SW480 (cell line): Measurements from ENCODE around the gene GAL3ST3.
"Not testable (repeated sequence)": the region's sequence is repeated elsewhere in the genome, so short reads cannot be mapped to it uniquely, and the experiment has no call there.

Experiments used
- DNase-seq: peaks from one replicate; pipeline ENCODE4 v3.0.0-alpha.2; 2016; ENCODE audit warnings: low spot score

The GAL3ST3 gene, protein sequence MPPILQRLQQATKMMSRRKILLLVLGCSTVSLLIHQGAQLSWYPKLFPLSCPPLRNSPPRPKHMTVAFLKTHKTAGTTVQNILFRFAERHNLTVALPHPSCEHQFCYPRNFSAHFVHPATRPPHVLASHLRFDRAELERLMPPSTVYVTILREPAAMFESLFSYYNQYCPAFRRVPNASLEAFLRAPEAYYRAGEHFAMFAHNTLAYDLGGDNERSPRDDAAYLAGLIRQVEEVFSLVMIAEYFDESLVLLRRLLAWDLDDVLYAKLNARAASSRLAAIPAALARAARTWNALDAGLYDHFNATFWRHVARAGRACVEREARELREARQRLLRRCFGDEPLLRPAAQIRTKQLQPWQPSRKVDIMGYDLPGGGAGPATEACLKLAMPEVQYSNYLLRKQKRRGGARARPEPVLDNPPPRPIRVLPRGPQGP

DNA sequence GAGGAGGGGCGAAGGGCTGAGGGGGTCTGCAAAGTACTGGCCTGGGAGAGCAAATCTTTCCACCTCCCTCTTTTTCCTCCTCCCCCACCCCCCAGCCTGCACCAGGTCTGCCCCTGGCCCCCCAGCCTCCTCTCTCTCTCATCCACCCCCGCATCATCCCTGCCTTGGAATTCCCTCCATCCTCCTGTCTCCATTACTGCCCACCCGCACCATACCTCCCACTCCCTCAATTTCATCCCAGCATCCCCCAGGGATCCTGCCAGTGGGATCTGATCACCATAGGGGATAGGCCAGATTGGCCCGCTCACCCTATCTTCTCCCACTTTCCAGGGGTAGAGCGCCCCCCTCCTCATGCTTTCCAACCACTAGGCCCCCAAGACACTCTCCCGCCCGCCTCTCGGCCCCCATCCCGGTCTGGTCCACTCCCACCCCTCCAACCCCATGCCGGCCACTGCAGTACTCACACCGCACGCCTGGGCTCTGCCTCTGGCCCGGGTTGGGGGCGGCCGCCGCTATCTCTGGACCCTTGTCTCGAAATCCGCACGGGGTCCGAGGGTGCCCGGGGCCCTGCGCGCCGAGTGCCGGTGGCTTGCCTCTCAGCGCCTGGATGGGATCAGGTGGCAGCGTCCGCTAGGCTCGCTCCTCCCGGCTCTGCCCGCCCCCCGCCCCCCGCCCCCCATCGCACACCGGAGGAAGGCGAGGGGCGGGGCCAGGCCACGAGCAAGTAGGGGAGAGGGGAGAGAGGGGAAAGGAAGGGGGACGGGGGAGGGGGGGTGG, at the start of gene GAL3ST3:
TSS of gene GAL3ST3 (minus strand) at position 615 of the 777 bp plus-strand sequence. CDS start 3,746 bp downstream, outside the sequence.
- no peak for DNase-seq

DNA sequence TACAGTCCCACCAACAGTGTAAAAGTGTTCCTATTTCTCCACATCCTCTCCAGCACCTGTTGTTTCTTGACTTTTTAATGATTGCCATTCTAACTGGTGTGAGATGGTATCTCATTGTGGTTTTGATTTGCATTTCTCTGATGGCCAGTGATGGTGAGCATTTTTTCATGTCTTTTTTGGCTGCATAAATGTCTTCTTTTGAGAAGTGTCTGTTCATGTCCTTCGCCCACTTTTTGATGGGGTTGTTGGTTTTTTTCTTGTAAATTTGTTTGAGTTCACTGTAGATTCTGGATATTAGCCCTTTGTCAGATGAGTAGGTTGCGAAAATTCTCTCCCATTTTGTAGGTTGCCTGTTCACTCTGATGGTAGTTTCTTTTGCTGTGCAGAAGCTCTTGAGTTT, 43.2 kb upstream of the GAL3ST3 start:
- DNase-seq = not testable (repeated sequence)

DNA sequence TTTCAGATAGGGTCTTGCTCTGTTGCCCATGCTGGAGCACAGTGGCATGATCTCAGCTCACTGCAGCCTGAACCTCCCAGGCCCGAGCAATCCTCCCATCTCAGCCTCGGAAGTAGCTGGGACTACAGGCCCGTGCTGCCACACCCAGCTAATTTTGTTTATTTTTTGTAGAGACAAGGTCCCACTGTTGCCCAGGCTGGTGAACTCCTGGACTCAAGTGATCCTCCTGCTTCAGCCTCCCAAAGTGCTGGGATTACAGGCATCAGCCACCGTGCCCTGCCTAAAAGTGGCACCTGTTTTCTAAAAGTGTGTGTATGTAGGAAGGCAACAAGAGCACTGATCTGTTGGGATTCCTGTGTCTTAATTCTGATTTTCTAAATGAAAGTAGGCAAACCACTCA, 41.3 kb upstream of the GAL3ST3 start:
- no peak for DNase-seq

DNA sequence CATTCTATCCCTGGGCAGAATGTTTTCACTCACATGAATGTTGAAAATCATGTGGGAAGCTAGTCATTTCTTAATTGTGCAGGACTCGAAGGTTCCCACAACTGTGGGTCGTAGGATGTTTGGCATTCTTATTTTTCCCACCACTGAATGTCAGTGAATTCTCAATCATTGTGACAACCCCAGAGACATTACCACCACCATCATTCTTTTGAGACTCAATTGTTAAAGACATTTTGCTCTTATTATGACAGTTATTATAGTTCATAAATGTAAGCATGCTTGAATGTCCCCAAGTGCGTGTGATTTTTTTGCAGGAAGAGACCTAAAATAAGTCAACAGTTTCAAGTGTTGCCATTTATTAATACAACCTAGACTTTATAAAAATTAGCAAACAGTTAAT, 40.1 kb upstream of the GAL3ST3 start:
- DNase-seq = no peak

DNA sequence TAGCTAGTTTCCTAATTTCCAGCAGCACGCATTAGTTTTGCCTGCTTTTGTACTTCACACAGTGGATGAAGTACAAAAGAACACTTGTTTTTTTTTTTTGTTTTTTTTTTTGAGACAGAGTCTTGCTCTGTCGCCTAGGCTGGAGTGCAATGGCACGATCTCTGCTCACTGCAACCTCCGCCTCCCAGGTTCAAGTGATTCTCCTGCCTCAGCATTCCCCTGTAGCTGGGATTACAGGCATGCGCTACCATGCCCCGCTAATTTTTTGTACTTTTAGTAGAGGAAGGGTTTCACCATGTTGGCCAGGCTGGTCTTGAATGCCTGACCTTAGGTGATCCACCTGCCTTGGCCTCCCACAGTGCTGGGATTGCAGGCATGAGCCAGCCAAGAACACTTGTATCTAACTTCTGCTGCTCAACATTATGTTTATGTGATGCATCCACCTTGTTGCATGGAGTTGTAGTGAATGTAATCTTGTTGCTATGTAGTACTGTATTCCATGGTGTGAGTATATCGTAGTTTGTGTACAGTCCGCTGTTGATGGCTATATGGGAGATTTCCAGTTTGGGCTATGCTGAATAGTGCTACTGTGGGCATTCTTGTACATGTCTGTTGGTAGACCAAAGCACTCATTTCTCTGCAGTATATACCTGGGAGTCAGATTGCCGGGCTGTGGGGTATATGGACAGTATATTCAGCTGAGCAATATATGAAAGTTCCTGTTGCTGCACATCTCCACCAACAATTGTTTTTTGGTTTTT, 38.4 kb upstream of the GAL3ST3 start:
- DNase-seq = no peak

DNA sequence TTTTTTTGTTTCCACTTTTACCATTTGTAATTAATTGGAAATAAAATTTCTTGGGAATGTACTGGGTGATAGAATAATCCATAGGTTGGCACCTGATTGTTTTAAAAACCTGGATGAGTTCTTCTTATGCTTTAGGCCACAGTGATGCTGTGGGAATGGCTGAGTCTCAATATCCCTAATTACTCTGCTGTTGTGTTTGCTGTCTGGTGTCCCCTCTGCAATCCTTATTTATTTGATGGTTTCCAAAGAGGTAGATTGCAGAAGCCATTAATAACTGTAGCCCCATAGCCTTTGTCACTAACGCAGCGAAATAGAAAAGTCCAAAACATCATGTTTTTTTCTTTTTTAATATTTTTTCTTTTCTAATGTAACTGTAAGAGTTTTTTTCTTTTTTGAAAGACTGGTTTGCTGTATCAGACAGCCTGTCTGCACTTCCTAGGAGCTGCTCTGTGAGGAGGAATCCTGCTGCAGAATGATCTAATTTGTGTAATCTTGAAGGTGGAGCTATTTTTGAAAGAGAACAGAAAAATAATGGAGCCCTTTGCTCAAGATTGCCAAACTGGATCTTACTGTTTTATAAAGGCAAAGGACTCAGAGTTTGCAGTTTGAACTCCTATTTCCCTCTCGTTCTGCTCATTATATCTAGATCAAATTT, 36.0 kb upstream of the GAL3ST3 start:
- DNase-seq = no peak

DNA sequence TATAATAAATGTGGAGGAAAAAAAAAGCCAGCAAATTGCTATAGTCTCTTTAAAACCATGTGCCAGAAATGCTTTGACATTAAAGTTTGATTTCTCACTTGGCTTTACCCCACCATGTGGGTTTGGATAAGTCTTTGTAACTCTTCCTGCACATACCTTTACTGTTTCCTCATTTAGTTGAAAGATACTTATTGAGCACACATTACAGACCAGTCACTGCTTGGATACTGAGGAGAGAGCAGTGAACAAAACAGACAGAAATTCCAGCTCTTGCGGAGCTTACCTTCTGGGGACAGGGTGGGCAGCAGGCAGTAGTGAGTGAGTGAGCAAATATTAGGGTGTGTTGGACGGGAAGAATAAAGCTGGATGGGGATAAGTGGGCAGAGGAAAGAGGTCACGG, 34.8 kb upstream of the GAL3ST3 start:
- DNase-seq = no peak

DNA sequence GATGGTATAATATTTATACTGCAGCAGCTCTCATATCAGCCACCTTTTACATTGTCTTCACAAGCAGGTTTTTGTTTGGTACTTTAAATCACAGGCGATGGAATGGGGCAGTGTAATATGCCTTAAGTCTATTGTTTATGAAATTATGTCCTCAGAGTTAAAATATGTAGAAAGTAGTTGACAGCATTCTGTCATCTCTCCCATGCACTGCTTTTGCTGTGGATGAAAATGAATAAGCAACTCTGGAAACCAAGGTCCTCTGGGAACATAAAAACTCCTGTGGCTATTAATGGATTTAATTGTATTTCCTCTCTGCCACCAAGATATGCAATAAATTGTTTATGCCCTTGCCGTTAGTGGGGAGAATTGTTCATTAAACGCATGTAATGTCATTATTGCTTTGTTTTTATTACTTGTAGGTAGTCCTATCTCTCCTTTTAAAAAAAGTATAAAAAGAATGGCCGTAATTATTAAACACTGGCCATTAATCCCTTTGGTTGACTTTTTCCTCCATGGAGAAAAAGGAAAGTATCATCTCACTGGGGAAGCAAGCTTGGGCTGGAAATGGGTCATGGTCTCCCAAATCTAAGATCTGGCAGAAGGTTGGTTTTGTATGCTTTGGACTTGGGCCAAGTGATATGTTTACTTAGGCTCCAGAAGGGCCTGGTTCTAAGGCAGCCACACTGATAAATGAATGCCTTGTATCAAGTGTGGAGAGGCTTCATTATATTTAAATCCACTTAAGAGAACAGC, 34.2 kb upstream of the GAL3ST3 start:
- no peak for DNase-seq

DNA sequence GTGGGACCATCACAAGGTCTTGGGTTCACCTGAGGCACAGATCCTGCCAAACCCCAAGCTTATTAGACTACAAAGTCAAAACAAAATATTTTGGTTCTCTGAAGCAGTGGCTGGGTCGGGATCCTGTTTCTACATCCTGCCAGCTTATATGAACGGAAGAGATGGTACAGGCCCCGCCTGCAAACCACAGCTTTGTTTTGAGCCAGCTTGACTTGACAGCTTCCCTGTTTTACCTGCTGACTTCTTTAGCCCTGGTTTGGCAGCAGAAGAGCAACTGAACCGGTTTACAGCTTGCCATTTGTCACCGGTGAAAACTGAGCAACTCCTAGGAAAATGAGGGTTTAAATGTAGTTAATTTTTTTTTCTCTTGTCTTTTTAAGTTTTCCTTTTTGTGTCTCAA, 32.5 kb upstream of the GAL3ST3 start:
- peak; percentile 70 for DNase-seq

DNA sequence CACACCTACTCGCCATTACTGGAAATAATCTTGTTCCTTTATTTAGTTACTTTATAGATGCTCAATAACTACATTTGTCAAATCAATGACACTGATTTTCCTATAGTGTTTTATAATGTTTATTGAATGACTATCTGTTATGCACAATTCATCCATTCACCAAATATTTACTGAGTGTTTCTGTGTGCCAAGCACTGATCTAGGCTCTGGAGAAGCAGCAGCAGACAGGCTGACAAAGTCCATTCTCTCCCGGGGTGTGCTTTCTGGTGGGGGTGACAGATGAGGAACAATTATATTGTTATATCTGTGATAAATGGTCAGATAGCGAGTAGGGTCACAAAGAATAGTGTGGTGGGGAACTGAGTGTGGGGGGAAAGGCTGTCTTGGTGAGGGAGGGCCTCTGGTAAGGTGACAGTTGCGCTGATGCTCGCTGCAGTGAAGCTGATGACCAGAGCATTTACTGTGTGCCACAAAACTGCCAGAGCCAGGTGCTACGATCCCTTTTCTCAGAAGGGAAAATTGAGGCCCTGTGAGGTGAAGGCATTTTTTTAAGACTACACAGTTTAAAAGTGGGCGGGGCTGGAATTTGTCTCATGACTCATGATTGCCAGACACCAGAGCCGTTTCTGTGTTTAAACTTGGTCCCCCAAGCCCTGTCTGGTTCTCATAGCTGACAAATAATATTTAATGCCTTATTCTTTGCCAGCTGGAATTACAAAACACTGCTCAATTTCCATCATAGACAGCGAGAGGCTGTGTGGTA, 31.3 kb upstream of the GAL3ST3 start:
- DNase-seq = peak; percentile 45

DNA sequence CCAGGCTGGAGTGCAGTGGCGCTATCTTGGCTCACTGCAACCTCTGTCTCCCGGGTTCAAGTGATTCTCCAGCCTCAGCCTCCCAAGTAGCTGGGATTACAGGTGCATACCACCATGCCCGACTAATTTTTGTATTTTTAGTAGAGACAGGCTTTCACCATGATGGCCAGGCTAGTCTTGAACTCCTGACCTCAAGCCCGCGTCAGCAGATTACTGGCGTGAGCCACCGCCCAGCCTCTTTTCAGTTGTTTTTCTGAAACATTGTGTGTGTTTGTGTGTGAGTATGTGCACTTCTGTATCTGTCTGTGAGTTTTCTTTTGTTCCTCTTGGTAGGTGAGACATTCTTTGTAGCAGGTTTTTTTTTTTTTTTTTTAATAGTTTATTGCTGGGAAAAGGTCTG, 30.0 kb upstream of the GAL3ST3 start:
- DNase-seq = not testable (repeated sequence)

DNA sequence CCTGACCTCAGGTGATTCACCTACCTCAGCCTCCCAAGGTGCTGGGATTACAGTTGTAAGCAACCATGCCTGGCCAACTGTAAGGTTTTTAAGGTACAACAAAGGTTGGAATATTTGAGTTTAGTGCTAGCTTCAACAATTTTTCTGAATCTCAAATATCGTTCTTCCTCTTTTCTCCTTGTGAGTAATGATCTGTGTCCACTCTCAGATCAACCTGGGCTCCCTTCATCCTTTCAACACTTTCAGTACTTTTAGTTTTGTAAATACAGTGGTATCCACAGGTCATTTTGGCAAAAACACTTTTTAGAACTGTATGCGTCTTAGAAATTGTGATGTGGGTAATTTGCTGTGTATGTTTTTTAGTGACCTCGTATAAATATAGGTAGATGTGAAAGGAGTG, 29.0 kb upstream of the GAL3ST3 start:
- DNase-seq = no peak

DNA sequence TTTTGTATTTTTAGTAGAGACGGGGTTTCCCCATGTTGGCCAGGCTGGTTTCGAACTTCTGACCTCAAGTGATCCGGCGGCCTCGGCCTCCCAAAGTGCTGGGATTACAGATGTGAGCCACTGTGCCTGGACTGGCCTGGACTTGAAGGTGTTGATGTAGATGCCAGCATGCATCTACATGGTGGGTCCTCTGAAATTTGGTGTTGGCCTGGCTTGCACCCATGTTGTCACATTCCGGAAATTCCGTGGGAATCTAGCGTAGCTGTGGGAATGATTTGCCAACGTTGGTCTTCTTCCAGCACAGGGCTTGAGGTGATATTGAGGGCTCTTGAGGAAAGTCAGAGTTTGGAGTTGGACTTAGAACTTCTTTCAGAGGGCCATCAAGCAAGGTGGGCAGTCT, 27.6 kb upstream of the GAL3ST3 start:
- DNase-seq = no peak

DNA sequence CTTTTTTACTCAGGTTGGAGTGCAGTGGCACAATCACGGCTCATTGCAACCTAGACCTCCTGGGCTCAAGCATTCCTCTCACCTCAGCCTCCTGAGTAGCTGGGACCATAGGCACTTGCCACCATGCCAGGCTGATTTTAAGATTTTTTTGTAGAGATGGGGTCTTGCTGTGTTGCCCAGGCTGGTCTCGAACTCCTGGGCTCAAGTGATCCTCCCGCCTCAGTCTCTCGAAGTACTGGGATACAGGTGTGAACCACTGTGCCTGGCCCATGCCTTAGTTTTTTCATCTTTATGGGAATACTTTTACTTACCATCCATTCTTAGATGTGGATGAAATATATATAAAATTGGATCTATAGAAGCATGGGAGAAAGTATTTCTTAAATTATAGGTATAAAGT, 26.3 kb upstream of the GAL3ST3 start:
- no peak for DNase-seq

DNA sequence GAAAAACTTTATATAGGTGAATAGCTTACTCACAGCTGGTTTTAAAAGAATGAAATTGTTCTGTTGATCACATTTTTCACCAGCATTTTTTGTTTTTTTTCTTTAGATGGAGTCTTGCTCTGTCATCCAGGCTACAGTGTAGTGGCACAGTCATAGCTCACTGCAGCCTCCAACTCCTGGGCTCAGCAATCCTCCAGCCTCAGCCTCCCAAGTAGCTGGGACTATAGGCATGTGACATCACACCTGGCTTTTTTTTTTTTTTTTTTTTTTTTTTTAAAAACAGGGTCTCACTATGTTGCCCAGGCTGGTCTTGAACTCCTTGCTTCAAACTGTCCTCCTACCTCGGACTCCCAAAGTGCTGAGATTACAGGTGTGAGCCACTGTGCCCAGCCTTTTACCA, 24.7 kb upstream of the GAL3ST3 start:
- DNase-seq = no peak

DNA sequence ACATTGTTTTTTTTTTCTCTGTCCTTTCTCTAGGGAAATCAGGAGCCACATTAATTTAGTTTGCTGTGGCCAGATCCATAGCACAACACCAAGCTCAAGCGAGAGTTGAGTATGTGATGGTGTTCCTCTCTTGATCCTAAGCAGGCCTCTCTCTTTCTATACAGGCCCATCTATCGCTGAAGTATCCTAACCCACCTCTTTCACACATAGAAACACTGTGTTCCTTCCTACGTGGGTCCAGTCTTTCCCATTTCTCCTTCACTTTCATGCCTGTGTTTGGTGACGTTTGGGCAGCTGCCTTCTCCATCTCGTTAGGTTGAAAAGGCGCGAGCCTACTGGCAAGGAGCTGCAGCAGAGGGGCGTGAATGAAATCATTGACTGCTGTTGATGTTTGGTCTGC, 23.6 kb upstream of the GAL3ST3 start:
- no peak for DNase-seq

DNA sequence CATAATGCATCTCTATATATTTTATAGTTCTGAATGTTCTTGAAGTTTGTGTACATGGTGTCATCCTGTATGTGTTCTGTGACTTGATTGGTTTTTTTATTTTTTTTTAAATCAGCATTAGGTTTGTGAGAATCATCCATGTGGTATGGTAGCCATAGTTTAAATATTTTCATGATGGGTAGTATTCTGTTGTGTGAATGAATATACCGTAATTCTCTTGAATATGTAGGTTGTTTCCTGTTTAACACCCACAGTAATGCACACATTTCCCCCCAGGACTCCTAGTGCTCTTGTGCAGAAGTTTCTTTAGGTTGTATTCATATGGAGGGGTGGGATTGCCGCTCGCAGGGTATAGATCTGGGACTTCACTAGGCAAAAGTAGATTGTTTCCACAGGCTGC, 23.1 kb upstream of the GAL3ST3 start:
- no peak for DNase-seq

DNA sequence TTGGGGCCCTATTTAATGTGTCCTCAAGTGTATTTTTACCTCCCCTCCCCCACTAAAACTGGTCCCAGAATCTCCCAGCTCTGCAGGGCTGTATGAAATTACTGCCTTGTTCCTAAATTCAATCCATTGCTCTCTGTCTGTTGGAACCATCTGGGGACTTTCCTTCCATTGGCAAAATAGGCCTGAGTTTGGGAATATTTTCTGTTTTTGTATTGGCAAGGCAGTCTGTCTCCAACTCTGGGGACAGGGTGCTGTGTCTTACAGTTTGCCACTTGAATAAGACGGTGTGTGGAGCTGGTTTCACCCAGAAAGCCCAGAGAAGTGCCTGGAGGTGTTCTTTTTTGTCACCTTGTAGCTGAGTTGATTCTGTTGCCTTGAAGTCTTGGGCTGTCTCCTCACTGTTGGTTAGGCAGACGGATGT, 22.4 kb upstream of the GAL3ST3 start:
- DNase-seq = no peak

DNA sequence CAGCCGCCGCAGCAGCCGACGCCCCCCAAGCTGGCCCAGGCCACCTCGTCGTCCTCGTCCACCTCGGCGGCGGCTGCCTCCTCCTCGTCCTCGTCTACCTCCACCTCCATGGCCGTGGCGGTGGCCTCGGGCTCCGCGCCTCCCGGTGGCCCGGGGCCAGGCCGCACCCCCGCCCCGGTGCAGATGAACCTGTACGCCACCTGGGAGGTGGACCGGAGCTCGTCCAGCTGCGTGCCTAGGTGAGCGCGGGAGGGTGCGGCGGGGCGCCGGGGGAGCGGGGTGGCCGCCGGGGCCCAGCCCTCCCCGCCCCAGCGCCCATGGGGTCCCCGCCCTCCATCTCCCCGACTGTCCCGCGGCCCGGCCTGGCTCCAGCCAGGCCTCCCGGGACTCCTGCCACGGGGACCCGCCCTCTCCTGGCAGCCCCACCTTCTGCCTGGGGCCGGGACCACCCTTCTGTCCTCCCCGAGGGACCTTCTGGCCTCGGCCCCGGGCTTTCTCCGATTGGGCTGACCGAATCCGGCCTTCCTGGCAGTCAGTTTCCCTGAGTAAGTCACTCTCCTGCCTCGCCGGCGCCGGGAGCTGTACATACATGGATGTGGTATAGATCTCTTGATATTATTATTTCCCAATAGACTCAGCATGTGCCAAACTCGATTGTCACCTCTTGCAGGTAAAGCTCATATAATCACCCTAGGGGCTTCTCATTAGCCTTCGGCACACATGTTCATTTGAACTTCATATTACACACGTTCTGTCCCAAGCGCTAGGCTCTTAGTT, 21.8 kb upstream of the GAL3ST3 start:
- DNase-seq = peak; percentile 41
